HG02623 (cell line): ENCODE data around the gene FAM217B.
A peak's percentile ranks its signal among the peaks of the same experiment; 100 is the strongest.

Experiments used
- ATAC-seq: cut with Tn5 transposase; IDR thresholded peaks from one replicate; pipeline ENCODE4 v1.9.1; 2021; ENCODE audit warnings: moderate library complexity; ENCODE audit not compliant: unreplicated experiment

FAM217B gene

GRCh38 chr20:59940129-59940955 is at the start of gene FAM217B, which contains the start of gene PPP1R3D:
Gene FAM217B, plus strand, starts transcription at chr20:59940389. Its CDS starts 3,555 bp downstream, at chr20:59943944.
Gene PPP1R3D, minus strand, starts transcription at chr20:59940305. Its CDS starts 374 bp downstream, at chr20:59939931.
- ATAC-seq = peak; percentile 93

- no peak for ATAC-seq
Measured at GRCh38 chr20:59891581-59891980, 48.6 kb upstream of the FAM217B start.

- no peak for ATAC-seq
Measured at GRCh38 chr20:59895908-59896307, 44.3 kb upstream of the FAM217B start.

- ATAC-seq = no peak
Measured at GRCh38 chr20:59902470-59902869, 37.7 kb upstream of the FAM217B start.

- no peak for ATAC-seq
Measured at GRCh38 chr20:59903621-59904020, 36.6 kb upstream of the FAM217B start.

GRCh38 chr20:59908855-59909254 is 31.3 kb upstream of the FAM217B start:
- no peak for ATAC-seq

GRCh38 chr20:59911041-59911440 is 29.1 kb upstream of the FAM217B start:
- no peak for ATAC-seq

GRCh38 chr20:59912609-59913008 is 27.6 kb upstream of the FAM217B start:
- ATAC-seq = no peak

GRCh38 chr20:59920944-59921343 is 19.2 kb upstream of the FAM217B start:
- no peak for ATAC-seq

GRCh38 chr20:59923514-59923913 is 16.7 kb upstream of the FAM217B start:
- no peak for ATAC-seq

GRCh38 chr20:59925359-59925758 is 14.8 kb upstream of the FAM217B start:
- no peak for ATAC-seq

GRCh38 chr20:59925899-59926298 is 14.3 kb upstream of the FAM217B start:
- ATAC-seq = no peak

GRCh38 chr20:59931511-59932312 is 8.5 kb upstream of the FAM217B start:
- no peak for ATAC-seq

- ATAC-seq = no peak
Measured at GRCh38 chr20:59932616-59933295, 7.4 kb upstream of the FAM217B start.

GRCh38 chr20:59933296-59933848 is 6.8 kb upstream of the FAM217B start, which contains the start of gene SYCP2:
Gene SYCP2, minus strand, starts transcription at chr20:59933637. Its CDS starts 11,224 bp downstream, at chr20:59922413.
- peak; percentile 7 for ATAC-seq

GRCh38 chr20:59933849-59934585 is 6.2 kb upstream of the FAM217B start:
- ATAC-seq = peak; percentile 80

- no peak for ATAC-seq
Measured at GRCh38 chr20:59935457-59936185, 4.6 kb upstream of the FAM217B start.

- no peak for ATAC-seq
Measured at GRCh38 chr20:59936409-59936808, 3.8 kb upstream of the FAM217B start.

GRCh38 chr20:59937150-59937549 is 3.0 kb upstream of the FAM217B start:
- no peak for ATAC-seq
